Endodermal cell (in vitro differentiated cells): Measurements from ENCODE around the gene PPM1E. TPM values are rescaled to one million over a fixed set of nuclear protein-coding genes. Genes with fewer than 3 reads are reported as not detected.

Experiments
- DNase-seq: peaks from one replicate; pipeline ENCODE4 v3.0.0-alpha.2; 2017
- H3K27ac ChIP-seq: 2 replicates; pipeline ENCODE4 v1.5.1; 2013; ENCODE audit warnings: mild to moderate bottlenecking, low read depth, low read length, moderate library complexity
- H3K27me3 ChIP-seq: 2 replicates; pipeline ENCODE4 v1.6.1; 2013; ENCODE audit warnings: mild to moderate bottlenecking, low read length, moderate library complexity; ENCODE audit not compliant: insufficient read depth, control insufficient read depth, poor library complexity, severe bottlenecking
- H3K36me3 ChIP-seq: 2 replicates; pipeline ENCODE4 v1.7.0; 2013; ENCODE audit warnings: mild to moderate bottlenecking, low read length, moderate library complexity; ENCODE audit not compliant: control insufficient read depth, insufficient read depth
- H3K4me1 ChIP-seq: one replicate; pipeline ENCODE4 v1.7.0; 2013; ENCODE audit warnings: low read length; ENCODE audit not compliant: control insufficient read depth, insufficient read depth
- H3K4me3 ChIP-seq: 2 replicates; pipeline ENCODE4 v1.5.1; 2013; ENCODE audit warnings: mild to moderate bottlenecking, low read length, moderate library complexity
- H3K9ac ChIP-seq: 2 replicates; pipeline ENCODE4 v1.6.1; 2013; ENCODE audit warnings: mild to moderate bottlenecking, low read length, moderate library complexity; ENCODE audit not compliant: poor library complexity, severe bottlenecking; ENCODE audit errors: extremely low read depth
- H3K9me3 ChIP-seq: 2 replicates; pipeline ENCODE4 v1.6.1; 2013; ENCODE audit warnings: mild to moderate bottlenecking, low read length, moderate library complexity; ENCODE audit not compliant: control insufficient read depth
- H3K27ac Mint-ChIP-seq: 2 replicates; pipeline ENCODE4 v1.8.0; 2020; ENCODE audit warnings: mixed read lengths
- H3K27me3 Mint-ChIP-seq: 2 replicates; pipeline ENCODE4 v1.8.0; 2021; ENCODE audit warnings: mild to moderate bottlenecking, mixed read lengths; ENCODE audit not compliant: insufficient read depth
- H3K36me3 Mint-ChIP-seq: 2 replicates; pipeline ENCODE4 v1.8.0; 2020; ENCODE audit warnings: low read depth, mixed read lengths
- H3K4me1 Mint-ChIP-seq: 2 replicates; pipeline ENCODE4 v1.8.0; 2020; ENCODE audit warnings: mixed read lengths
- H3K4me3 Mint-ChIP-seq: 2 replicates; pipeline ENCODE4 v1.8.0; 2020; ENCODE audit warnings: mild to moderate bottlenecking, moderate library complexity, mixed read lengths
- H3K9me3 Mint-ChIP-seq: 2 replicates; pipeline ENCODE4 v1.8.0; 2020; ENCODE audit warnings: mild to moderate bottlenecking, mixed read lengths
- CTCF ChIP-seq: fragments of 200-600 bp; sonication (generic); conservative IDR thresholded peaks from 2 replicates; pipeline ENCODE4 v1.5.0; 2021; ENCODE audit warnings: antibody characterized with exemption, mild to moderate bottlenecking
- WGBS, 2 experiments: methylation state at CpG; one replicate each; pipeline versions ENCODE4 v1.1.5 to v1.1.7; 2013; ENCODE audit warnings: missing lambda C conversion rate in 2 of 2, mixed read lengths in 1 of 2; ENCODE audit not compliant: insufficient coverage in 1 of 2, insufficient read length in 1 of 2; 5-methylcytosine and 5-hydroxymethylcytosine counted together
- total RNA-seq, 2 donors: library from RNA; stranded (reverse); fragmentation: NEBNext Ultra II Directional in 1 of 2; extraction: Animal tissue kit (Norgen Biotek cat#: 25700) in 1 of 2; gene quantifications; 2 replicates in 1 of 2; 3 replicates in 1 of 2; pipeline ENCODE4 v1.2.1, GENCODE V29; 2021

The PPM1E gene
- total RNA-seq, 2 donors from 2014 or later = 1.4 to 2.2 TPM

- Histone ChIP-seq H3K4me3 (peak overlapping the region; percentile 78), H3K27ac (no peak overlapping the region), H3K9ac (no peak overlapping the region), H3K36me3 (no peaks in the 10 kb centered on the region), H3K4me1 (no peaks in the 10 kb centered on the region), H3K27me3 (peaks cover 44% of the 10 kb centered on the region), H3K9me3 (no peaks in the 10 kb centered on the region)
- peak overlapping the region; percentile 70 for H3K4me3 Mint-ChIP-seq
- no peak overlapping the region for H3K27ac Mint-ChIP-seq
- H3K9me3 Mint-ChIP-seq = no peaks in the 10 kb centered on the region
- peaks cover 7% of the 10 kb centered on the region for H3K4me1 Mint-ChIP-seq
- DNase-seq = no peak
- H3K36me3 Mint-ChIP-seq = no peaks in the 10 kb centered on the region
- TF ChIP-seq CTCF = no peak
- WGBS, 2 experiments = 38 to 44% methylated on average over 2 of the region's 2 CpGs
- H3K27me3 Mint-ChIP-seq = peaks cover 44% of the 10 kb centered on the region
Measured at GRCh38 chr17:58755269-58755576, 431 bp upstream of the PPM1E start.

GRCh38 chr17:58756246-58757161, 850 bp downstream of the PPM1E start:
- Mint-ChIP-seq H3K27me3 (peaks cover 44% of the 10 kb centered on the region), H3K4me1 (peaks cover 7% of the 10 kb centered on the region), H3K36me3 (no peaks in the 10 kb centered on the region), H3K4me3 (peak overlapping the region; percentile 70), H3K27ac (no peak overlapping the region), H3K9me3 (no peaks in the 10 kb centered on the region)
- no peak overlapping the region for H3K9ac ChIP-seq
- H3K4me3 ChIP-seq = peak overlapping the region; percentile 78
- no peak for TF ChIP-seq CTCF
- H3K4me1 ChIP-seq = no peaks in the 10 kb centered on the region
- DNase-seq = peak; percentile 76
- no peaks in the 10 kb centered on the region for H3K9me3 ChIP-seq
- H3K27me3 ChIP-seq = peaks cover 49% of the 10 kb centered on the region
- H3K27ac ChIP-seq = peak overlapping the region; percentile 75
- H3K36me3 ChIP-seq = no peaks in the 10 kb centered on the region
- WGBS, 2 experiments = 1 to 11% methylated on average over 3 to 70 of the region's 72 CpGs

- H3K27me3 Mint-ChIP-seq = peaks cover 44% of the 10 kb centered on the region
- no peaks in the 10 kb centered on the region for H3K36me3 Mint-ChIP-seq
- DNase-seq = no peak
- WGBS, 2 experiments = 73 to 78% methylated on average over 3 to 5 of the region's 5 CpGs
- Histone ChIP-seq H3K4me3 (peak overlapping the region; percentile 78), H3K4me1 (no peaks in the 10 kb centered on the region), H3K9me3 (no peaks in the 10 kb centered on the region), H3K9ac (no peak overlapping the region), H3K36me3 (no peaks in the 10 kb centered on the region), H3K27ac (no peak overlapping the region), H3K27me3 (peaks cover 49% of the 10 kb centered on the region)
- no peak for TF ChIP-seq CTCF
- no peaks in the 10 kb centered on the region for H3K9me3 Mint-ChIP-seq
- peaks cover 7% of the 10 kb centered on the region for H3K4me1 Mint-ChIP-seq
- H3K27ac Mint-ChIP-seq = no peak overlapping the region
- peak overlapping the region; percentile 70 for H3K4me3 Mint-ChIP-seq
Measured at GRCh38 chr17:58757162-58757613, 1.5 kb downstream of the PPM1E start.
